Tibial nerve (tissue), 4 donors: Measurements from ENCODE around the gene PHF23.

Experiments
- EP300 ChIP-seq, 2 donors: sonication (generic); formaldehyde crosslinking; IDR thresholded peaks; one replicate each; pipeline ENCODE4 v1.6.1; 2017; ENCODE audit warnings: antibody characterized with exemption in 2 of 2, mild to moderate bottlenecking in 1 of 2
- POLR2A ChIP-seq, 2 donors: fragments of 450-650 bp; IDR thresholded peaks; one replicate each; pipeline ENCODE4 v1.6.1; 2017; ENCODE audit warnings: antibody characterized with exemption in 2 of 2, mild to moderate bottlenecking in 2 of 2, moderate library complexity in 2 of 2
- TF ChIP-seq, protein P1 (sequence below), 5 experiments: fragments of 200-600 bp in 3 of 5; fragments of 450-650 bp in 2 of 5; sonication (generic) in 3 of 5; IDR thresholded peaks; one replicate each; pipeline ENCODE4 v1.5.1; 2016 to 2019; ENCODE audit warnings: antibody characterized with exemption in 5 of 5, mild to moderate bottlenecking in 3 of 5, moderate library complexity in 2 of 5

DNA sequence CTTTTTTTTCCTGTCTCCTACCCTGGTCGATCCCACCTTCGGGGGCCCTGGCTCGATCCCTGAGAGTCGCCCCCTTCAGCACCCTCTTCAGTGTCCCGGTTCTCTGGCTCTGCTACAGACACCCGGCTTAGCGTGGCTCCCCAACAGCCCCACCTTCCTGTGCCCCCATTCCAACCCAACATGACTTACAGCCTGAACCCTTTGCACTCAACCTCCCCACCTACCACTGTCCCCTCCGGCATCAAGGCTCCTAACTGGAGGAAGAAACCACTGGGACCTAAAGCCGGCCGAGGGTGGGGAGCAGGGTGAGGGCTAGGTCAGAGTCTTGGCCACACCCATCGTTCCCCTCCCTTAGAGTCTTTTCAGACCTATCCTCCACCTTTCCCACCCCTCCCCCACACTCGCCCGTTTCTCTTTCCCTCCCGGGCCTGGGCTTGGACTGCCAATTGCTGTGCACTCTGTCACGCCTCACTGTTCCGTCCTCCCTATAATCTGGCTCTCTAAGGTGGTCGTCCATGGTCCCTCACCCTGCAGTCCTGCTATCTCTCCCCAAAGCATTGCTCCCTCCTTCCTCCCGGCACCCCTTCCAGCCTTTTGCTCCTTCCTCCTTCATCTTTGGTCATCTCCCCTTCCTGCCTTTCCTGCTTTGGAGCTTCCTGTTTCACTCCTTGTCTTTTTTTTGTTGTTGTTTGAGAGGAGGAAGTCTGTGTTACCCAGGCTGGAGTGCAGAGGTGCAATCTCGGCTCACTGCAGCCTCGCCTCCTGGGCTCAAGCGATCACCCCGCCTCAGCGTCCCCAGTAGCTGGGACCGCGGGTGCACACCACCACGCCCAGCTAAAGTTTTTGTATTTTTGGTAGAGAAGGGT is 23.9 kb upstream of the PHF23 start:
- TF ChIP-seq, protein P1, sequence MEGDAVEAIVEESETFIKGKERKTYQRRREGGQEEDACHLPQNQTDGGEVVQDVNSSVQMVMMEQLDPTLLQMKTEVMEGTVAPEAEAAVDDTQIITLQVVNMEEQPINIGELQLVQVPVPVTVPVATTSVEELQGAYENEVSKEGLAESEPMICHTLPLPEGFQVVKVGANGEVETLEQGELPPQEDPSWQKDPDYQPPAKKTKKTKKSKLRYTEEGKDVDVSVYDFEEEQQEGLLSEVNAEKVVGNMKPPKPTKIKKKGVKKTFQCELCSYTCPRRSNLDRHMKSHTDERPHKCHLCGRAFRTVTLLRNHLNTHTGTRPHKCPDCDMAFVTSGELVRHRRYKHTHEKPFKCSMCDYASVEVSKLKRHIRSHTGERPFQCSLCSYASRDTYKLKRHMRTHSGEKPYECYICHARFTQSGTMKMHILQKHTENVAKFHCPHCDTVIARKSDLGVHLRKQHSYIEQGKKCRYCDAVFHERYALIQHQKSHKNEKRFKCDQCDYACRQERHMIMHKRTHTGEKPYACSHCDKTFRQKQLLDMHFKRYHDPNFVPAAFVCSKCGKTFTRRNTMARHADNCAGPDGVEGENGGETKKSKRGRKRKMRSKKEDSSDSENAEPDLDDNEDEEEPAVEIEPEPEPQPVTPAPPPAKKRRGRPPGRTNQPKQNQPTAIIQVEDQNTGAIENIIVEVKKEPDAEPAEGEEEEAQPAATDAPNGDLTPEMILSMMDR (IDR thresholded peaks at IDR 0.05): no peak
- TF ChIP-seq EP300 (IDR thresholded peaks at IDR 0.05) (no peak), POLR2A (IDR thresholded peaks at IDR 0.05) (no peak)
